Endothelial cell of umbilical vein (primary cell): Measurements from ENCODE around the gene SSR4. TPM values are rescaled to one million over a fixed set of nuclear protein-coding genes. Genes with fewer than 3 reads are reported as not detected.

ENCODE experiments used
- BruUV-seq: library from RNA; stranded (reverse); fragments of 400-500 nt; replicated peaks from 2 replicates; lab custom pipeline; 2021; lab: Mats Ljungman, UMichigan
- CTCF ChIA-PET: fragments of 300-600, 350-600 bp; sonication (Branson Sonifier 250); formaldehyde crosslinking; loops from one replicate; lab custom pipeline; 2021; ENCODE audit warnings: antibody characterized with exemption, inconsistent platforms; lab: Charles Lee
- POLR2A ChIA-PET: fragments of 300-600, 350-600 bp; sonication (Branson Sonifier 250); formaldehyde crosslinking; loops from one replicate; lab custom pipeline; 2021; ENCODE audit warnings: antibody characterized with exemption, inconsistent platforms; lab: Charles Lee
- DNase-seq: peaks from one replicate; pipeline ENCODE4 v3.0.0-alpha.2; 2011; ENCODE audit warnings: low read depth, low spot score
- FAIRE-seq: peaks from 2 replicates; lab custom pipeline; 2011; peaks lifted over from hg19 to GRCh38; lab: Jason Lieb, UNC
- H2AFZ ChIP-seq: 2 replicates; pipeline ENCODE4 v1.6.0; 2012; ENCODE audit warnings: low read depth, low read length, control low read depth, inconsistent platforms
- H3K27ac ChIP-seq: 2 replicates; pipeline ENCODE4 v1.5.1; 2011; ENCODE audit warnings: low read depth, mild to moderate bottlenecking, control low read depth, low read length, moderate library complexity; ENCODE audit not compliant: insufficient read depth
- H3K27me3 ChIP-seq, 2 experiments: 2 replicates each; pipeline versions ENCODE4 v1.6.0 to v1.6.1; 2011; ENCODE audit warnings: low read length in 2 of 2, mixed read lengths in 1 of 2; ENCODE audit not compliant: control insufficient read depth in 2 of 2, insufficient read depth in 2 of 2
- H3K36me3 ChIP-seq, 2 experiments: 2 replicates in 1 of 2; 3 replicates in 1 of 2; pipeline ENCODE4 v1.5.1; 2011; ENCODE audit warnings: low read length in 2 of 2, mild to moderate bottlenecking in 1 of 2, moderate library complexity in 1 of 2; ENCODE audit not compliant: control insufficient read depth in 2 of 2, insufficient read depth in 2 of 2; ENCODE audit errors: extremely low read depth in 1 of 2
- H3K4me1 ChIP-seq: 3 replicates; pipeline ENCODE4 v1.5.1; 2011; ENCODE audit warnings: mild to moderate bottlenecking, low read length; ENCODE audit not compliant: control insufficient read depth, insufficient read depth; ENCODE audit errors: extremely low read depth
- H3K4me2 ChIP-seq: 2 replicates; pipeline ENCODE4 v1.6.1; 2011; ENCODE audit warnings: low read length, control low read depth, mixed read lengths; ENCODE audit not compliant: insufficient read depth
- H3K4me3 ChIP-seq, 3 experiments: fragments of 200-600 bp in 1 of 3; sonication (generic), shearing (Covaris generic) in 1 of 3; replicated peaks in 1 of 3; 2 replicates each; pipeline ENCODE4 v1.5.1; 2011 to 2016; ENCODE audit warnings: control low read depth in 3 of 3, low read length in 3 of 3, mild to moderate bottlenecking in 2 of 3, inconsistent platforms in 1 of 3, low read depth in 1 of 3, moderate library complexity in 1 of 3; ENCODE audit not compliant: insufficient read depth in 1 of 3
- H3K79me2 ChIP-seq: 2 replicates; pipeline ENCODE4 v1.6.0; 2012; ENCODE audit warnings: low read length, inconsistent platforms; ENCODE audit not compliant: control insufficient read depth, insufficient read depth
- H3K9ac ChIP-seq: replicated peaks from 2 replicates; pipeline ENCODE3; 2011; ENCODE audit warnings: low read length, control low read depth; ENCODE audit not compliant: insufficient read depth; ENCODE audit errors: extremely low read depth
- H3K9me1 ChIP-seq: replicated peaks from 3 replicates; pipeline ENCODE4 v1.6.0; 2011; ENCODE audit warnings: mild to moderate bottlenecking, low read length; ENCODE audit not compliant: control insufficient read depth, insufficient read depth; ENCODE audit errors: extremely low read depth
- H3K9me3 ChIP-seq: replicated peaks from 2 replicates; pipeline ENCODE4 v1.5.1; 2012; ENCODE audit warnings: low read length, inconsistent platforms; ENCODE audit not compliant: control insufficient read depth, insufficient read depth
- H4K20me1 ChIP-seq: replicated peaks from 2 replicates; pipeline ENCODE3; 2011; ENCODE audit warnings: mild to moderate bottlenecking, low read length; ENCODE audit not compliant: control insufficient read depth, insufficient read depth; ENCODE audit errors: extremely low read depth
- EZH2 ChIP-seq: IDR thresholded peaks from 2 replicates; pipeline ENCODE4 v1.6.1; 2012; ENCODE audit warnings: borderline replicate concordance, low read depth, mild to moderate bottlenecking, moderate library complexity, low read length, inconsistent platforms; ENCODE audit not compliant: severe bottlenecking
- FOS ChIP-seq: IDR thresholded peaks from 2 replicates; pipeline ENCODE4 v1.6.1; 2011; ENCODE audit warnings: mild to moderate bottlenecking, low read length, moderate library complexity, borderline replicate concordance; ENCODE audit not compliant: insufficient read depth
- GATA2 ChIP-seq: IDR thresholded peaks from 2 replicates; pipeline ENCODE4 v1.7.0; 2011; ENCODE audit warnings: low read depth, mild to moderate bottlenecking, moderate library complexity, mixed read lengths, low read length; ENCODE audit not compliant: insufficient read length, insufficient read depth
- JUN ChIP-seq: IDR thresholded peaks from 2 replicates; pipeline ENCODE4 v1.6.1; 2011; ENCODE audit warnings: borderline replicate concordance, low read depth; ENCODE audit not compliant: insufficient read length, insufficient read depth
- MYC ChIP-seq: IDR thresholded peaks from one replicate; pipeline ENCODE4 v1.6.1; 2011; ENCODE audit warnings: mild to moderate bottlenecking, low read depth, low read length
- POLR2A ChIP-seq: IDR thresholded peaks from 2 replicates; pipeline ENCODE4 v1.6.1; 2012; ENCODE audit warnings: low read depth, mild to moderate bottlenecking, control low read depth, low read length
- POLR2AphosphoS5 ChIP-seq: IDR thresholded peaks from 2 replicates; pipeline ENCODE4 v1.6.1; 2012; ENCODE audit warnings: low read depth, mild to moderate bottlenecking, control low read depth, low read length, moderate library complexity; ENCODE audit not compliant: insufficient read depth
- dilution Hi-C: fragments of 300-500 bp; cut with MboI; formaldehyde crosslinking; loops from one replicate; pipeline ENCODE4 v1.15.0; 2019; ENCODE audit warnings: low sequenced_read_pairs; ENCODE audit not compliant: extremely low pct_ligation_motif_present
- intact Hi-C: fragments of 100-400 bp; cut with micrococcal nuclease; formaldehyde crosslinking; loops from one replicate; pipeline ENCODE4 v1.10.0; 2022
- polyA plus RNA-seq, 4 experiments: library from polyadenylated mRNA; depleted of rRNA in 3 of 4; stranded (reverse) in 3 of 4; unstranded in 1 of 4; fragments of >200 nt; gene quantifications; 2 replicates each; pipeline versions ENCODE4 v1.2.1 to v1.2.3, GENCODE V29; 2011 to 2012; ENCODE audit warnings: missing spikeins in 1 of 4
- total RNA-seq: library from RNA; stranded (reverse); gene quantifications from 2 replicates; pipeline ENCODE4 v1.2.3, GENCODE V29; 2021
- TF ChIP-seq, protein P1 (sequence below), 2 donors: IDR thresholded peaks; 1 replicate in 1 of 2; 2 replicates in 1 of 2; pipeline ENCODE4 v1.5.1; 2011; ENCODE audit warnings: low read length in 2 of 2, mild to moderate bottlenecking in 2 of 2, moderate library complexity in 2 of 2, control low read depth in 1 of 2, inconsistent platforms in 1 of 2, low read depth in 1 of 2; ENCODE audit not compliant: insufficient read depth in 1 of 2; ENCODE audit errors: extremely low read depth in 1 of 2
- TF ChIP-seq, protein P2 (sequence below): IDR thresholded peaks from 2 replicates; pipeline ENCODE4 v1.6.1; 2011; ENCODE audit not compliant: insufficient read depth, insufficient read length

Gene SSR4
- total and polyA plus RNA-seq, 2 donors (not counting 3 experiments of a cell fraction or from before 2014, with no cell fraction given), result 235 to 732 TPM

DNA sequence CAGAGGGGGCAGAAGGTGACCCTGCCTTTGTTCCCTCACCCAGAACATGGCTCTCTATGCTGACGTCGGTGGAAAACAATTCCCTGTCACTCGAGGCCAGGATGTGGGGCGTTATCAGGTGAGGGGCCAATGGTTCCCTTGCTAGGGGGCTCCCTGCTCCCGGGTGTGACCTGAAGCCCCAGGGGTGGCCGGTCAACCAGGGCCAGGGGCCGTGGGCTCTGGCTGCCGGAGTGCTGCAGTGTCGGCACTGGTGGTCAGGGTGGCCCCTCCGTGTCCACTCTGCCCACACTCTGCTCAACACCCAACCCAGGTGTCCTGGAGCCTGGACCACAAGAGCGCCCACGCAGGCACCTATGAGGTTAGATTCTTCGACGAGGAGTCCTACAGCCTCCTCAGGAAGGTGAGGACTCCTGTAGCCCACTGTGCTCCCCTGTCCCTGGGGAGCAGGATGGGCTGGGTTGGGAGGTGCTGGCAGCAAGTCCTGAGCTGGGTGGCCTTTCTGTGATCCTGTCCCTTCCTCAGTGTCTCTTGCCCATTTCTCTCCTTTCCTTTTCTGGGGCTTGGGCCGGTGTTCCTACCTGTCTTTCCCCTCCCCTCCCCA lies 3.0 kb downstream of the SSR4 start:
- no peaks in the 10 kb centered on the region for H3K9me1 ChIP-seq
- H3K9ac ChIP-seq, result no peak overlapping the region
- peaks cover 37% of the 10 kb centered on the region for H3K79me2 ChIP-seq
- no peak overlapping the region for H3K4me3 ChIP-seq
- peaks cover 15% of the 10 kb centered on the region for H3K4me1 ChIP-seq
- H4K20me1 ChIP-seq, result no peaks in the 10 kb centered on the region
- no peak overlapping the region for H3K4me2 ChIP-seq
- intact Hi-C loops (loop anchor here (10.0 kb wide), 1 partner anchor 77 kb away; no protein-coding TSS in a partner anchor), dilution Hi-C loops (no loop called here)
- ChIA-PET POLR2A (no interaction called here), CTCF (no interaction called here)
- no TSS peak for BruUV-seq
- no peaks in the 10 kb centered on the region for H3K27me3 ChIP-seq
- no peak for FAIRE-seq
- peaks cover 0 to 16% of the 10 kb centered on the region in 2 experiments for H3K36me3 ChIP-seq
- DNase-seq, result no peak
- TF ChIP-seq MYC, result no peak
- no peak for TF ChIP-seq POLR2AphosphoS5
- TF ChIP-seq, protein P1, sequence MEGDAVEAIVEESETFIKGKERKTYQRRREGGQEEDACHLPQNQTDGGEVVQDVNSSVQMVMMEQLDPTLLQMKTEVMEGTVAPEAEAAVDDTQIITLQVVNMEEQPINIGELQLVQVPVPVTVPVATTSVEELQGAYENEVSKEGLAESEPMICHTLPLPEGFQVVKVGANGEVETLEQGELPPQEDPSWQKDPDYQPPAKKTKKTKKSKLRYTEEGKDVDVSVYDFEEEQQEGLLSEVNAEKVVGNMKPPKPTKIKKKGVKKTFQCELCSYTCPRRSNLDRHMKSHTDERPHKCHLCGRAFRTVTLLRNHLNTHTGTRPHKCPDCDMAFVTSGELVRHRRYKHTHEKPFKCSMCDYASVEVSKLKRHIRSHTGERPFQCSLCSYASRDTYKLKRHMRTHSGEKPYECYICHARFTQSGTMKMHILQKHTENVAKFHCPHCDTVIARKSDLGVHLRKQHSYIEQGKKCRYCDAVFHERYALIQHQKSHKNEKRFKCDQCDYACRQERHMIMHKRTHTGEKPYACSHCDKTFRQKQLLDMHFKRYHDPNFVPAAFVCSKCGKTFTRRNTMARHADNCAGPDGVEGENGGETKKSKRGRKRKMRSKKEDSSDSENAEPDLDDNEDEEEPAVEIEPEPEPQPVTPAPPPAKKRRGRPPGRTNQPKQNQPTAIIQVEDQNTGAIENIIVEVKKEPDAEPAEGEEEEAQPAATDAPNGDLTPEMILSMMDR (IDR thresholded peaks at IDR 0.05; ENCODE audit: extremely low read depth in 1 of 2, insufficient read depth in 1 of 2, low read depth in 1 of 2, low read length in 2 of 2), result no peak
- no peak for TF ChIP-seq JUN
- TF ChIP-seq, protein P2, sequence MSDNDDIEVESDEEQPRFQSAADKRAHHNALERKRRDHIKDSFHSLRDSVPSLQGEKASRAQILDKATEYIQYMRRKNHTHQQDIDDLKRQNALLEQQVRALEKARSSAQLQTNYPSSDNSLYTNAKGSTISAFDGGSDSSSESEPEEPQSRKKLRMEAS, result no peak
- TF ChIP-seq FOS, result no peak
- no peak for TF ChIP-seq POLR2A
- TF ChIP-seq EZH2, result no peak
- no peak for TF ChIP-seq GATA2
- H2AFZ ChIP-seq, result no peak overlapping the region
- H3K9me3 ChIP-seq, result no peaks in the 10 kb centered on the region
- no peak overlapping the region for H3K27ac ChIP-seq
